HEK293 (cell line): ENCODE data around the gene ANKRD37.

Experiments used
- CTCF ChIA-PET: fragments of 350-600 bp; formaldehyde crosslinking; extraction: SDS; loops from one replicate; lab custom pipeline; 2021; ENCODE audit warnings: antibody characterized with exemption; lab: Yijun Ruan, JAX
- POLR2A ChIA-PET: fragments of 300-600 bp; formaldehyde crosslinking; extraction: SDS; loops from one replicate; lab custom pipeline; 2020; ENCODE audit warnings: antibody characterized with exemption, inconsistent platforms; lab: Yijun Ruan, JAX
- H3K27ac ChIP-seq: fragments of 200-500 bp; sonication (Bioruptor generic); 2 replicates; pipeline ENCODE4 v1.5.1; 2014; ENCODE audit warnings: low read depth, low read length, control low read depth, inconsistent platforms; ENCODE audit errors: extremely low read depth
- H3K36me3 ChIP-seq, 2 experiments: fragments of 200-500 bp in 1 of 2; sonication (Bioruptor generic) in 1 of 2; 1 replicate in 1 of 2; 2 replicates in 1 of 2; pipeline ENCODE4 v1.5.1; 2014 to 2017; ENCODE audit warnings: inconsistent platforms in 2 of 2, low read length in 2 of 2; ENCODE audit not compliant: control insufficient read depth in 2 of 2, insufficient read depth in 1 of 2
- H3K4me1 ChIP-seq: fragments of 200-500 bp; sonication (Bioruptor generic); 2 replicates; pipeline ENCODE4 v1.5.1; 2014; ENCODE audit warnings: mild to moderate bottlenecking, low read length, inconsistent platforms; ENCODE audit not compliant: control insufficient read depth, insufficient read depth
- H3K4me3 ChIP-seq: 2 replicates; pipeline ENCODE4 v1.5.1; 2011; ENCODE audit warnings: low read depth, mild to moderate bottlenecking, control low read depth, low read length, moderate library complexity
- H3K9me3 ChIP-seq: fragments of 200-500 bp; sonication (Bioruptor generic); 2 replicates; pipeline ENCODE4 v1.5.1; 2014; ENCODE audit warnings: low read depth, low read length, inconsistent platforms; ENCODE audit not compliant: control insufficient read depth, insufficient read depth
- GLI4 ChIP-seq: fragments of 450-650 bp; formaldehyde crosslinking; IDR thresholded peaks from 2 replicates; pipeline ENCODE4 v1.5.1; 2016; ENCODE audit warnings: missing biosample characterization, missing genetic modification characterization
- OVOL3 ChIP-seq: fragments of 450-650 bp; formaldehyde crosslinking; IDR thresholded peaks from 2 replicates; pipeline ENCODE4 v1.5.1; 2016; ENCODE audit warnings: missing biosample characterization, missing genetic modification characterization
- RBAK ChIP-seq: fragments of 450-650 bp; formaldehyde crosslinking; IDR thresholded peaks from 2 replicates; pipeline ENCODE4 v1.5.1; 2016; ENCODE audit warnings: missing biosample characterization, missing genetic modification characterization
- ZBTB1 ChIP-seq: fragments of 450-650 bp; formaldehyde crosslinking; IDR thresholded peaks from 2 replicates; pipeline ENCODE4 v1.5.1; 2016; ENCODE audit warnings: missing biosample characterization, missing genetic modification characterization
- ZFP69B ChIP-seq: fragments of 450-650 bp; formaldehyde crosslinking; IDR thresholded peaks from 2 replicates; pipeline ENCODE4 v1.5.1; 2016; ENCODE audit warnings: missing biosample characterization, missing genetic modification characterization
- ZNF132 ChIP-seq: fragments of 450-650 bp; formaldehyde crosslinking; IDR thresholded peaks from 2 replicates; pipeline ENCODE4 v1.5.1; 2017; ENCODE audit warnings: missing biosample characterization, missing genetic modification characterization, borderline replicate concordance
- ZNF302 ChIP-seq: fragments of 450-650 bp; formaldehyde crosslinking; IDR thresholded peaks from 2 replicates; pipeline ENCODE4 v1.5.1; 2016; ENCODE audit warnings: missing biosample characterization, missing genetic modification characterization, low read depth
- ZNF354C ChIP-seq: fragments of 450-650 bp; formaldehyde crosslinking; IDR thresholded peaks from 2 replicates; pipeline ENCODE4 v1.5.1; 2016; ENCODE audit warnings: missing biosample characterization, missing genetic modification characterization, low read depth, borderline replicate concordance
- ZNF791 ChIP-seq: fragments of 450-650 bp; formaldehyde crosslinking; IDR thresholded peaks from 2 replicates; pipeline ENCODE4 v1.5.1; 2016; ENCODE audit warnings: missing biosample characterization, missing genetic modification characterization
- TF ChIP-seq, protein P1 (sequence below): fragments of 450-650 bp; formaldehyde crosslinking; IDR thresholded peaks from 2 replicates; pipeline ENCODE4; 2016; ENCODE audit warnings: missing biosample characterization, missing genetic modification characterization
- TF ChIP-seq, protein P2 (sequence below): fragments of 450-650 bp; formaldehyde crosslinking; IDR thresholded peaks from 2 replicates; pipeline ENCODE4 v1.5.1; 2016; ENCODE audit warnings: missing biosample characterization, missing genetic modification characterization, borderline replicate concordance
- TF ChIP-seq, protein P3 (sequence below): fragments of 450-650 bp; formaldehyde crosslinking; IDR thresholded peaks from 2 replicates; pipeline ENCODE4 v1.5.1; 2017; ENCODE audit warnings: missing biosample characterization, mild to moderate bottlenecking, missing genetic modification characterization, moderate library complexity
- TF ChIP-seq, protein P4 (sequence below): fragments of 450-650 bp; formaldehyde crosslinking; IDR thresholded peaks from 2 replicates; pipeline ENCODE4 v1.5.1; 2017; ENCODE audit warnings: missing biosample characterization, missing genetic modification characterization
- TF ChIP-seq, protein P5 (sequence below): fragments of 450-650 bp; formaldehyde crosslinking; IDR thresholded peaks from 2 replicates; pipeline ENCODE4 v1.5.1; 2016; ENCODE audit warnings: missing biosample characterization, missing genetic modification characterization
- TF ChIP-seq, protein P6 (sequence below): fragments of 450-650 bp; formaldehyde crosslinking; IDR thresholded peaks from 2 replicates; pipeline ENCODE4 v1.5.1; 2017; ENCODE audit warnings: missing biosample characterization, missing genetic modification characterization

The ANKRD37 gene

DNA sequence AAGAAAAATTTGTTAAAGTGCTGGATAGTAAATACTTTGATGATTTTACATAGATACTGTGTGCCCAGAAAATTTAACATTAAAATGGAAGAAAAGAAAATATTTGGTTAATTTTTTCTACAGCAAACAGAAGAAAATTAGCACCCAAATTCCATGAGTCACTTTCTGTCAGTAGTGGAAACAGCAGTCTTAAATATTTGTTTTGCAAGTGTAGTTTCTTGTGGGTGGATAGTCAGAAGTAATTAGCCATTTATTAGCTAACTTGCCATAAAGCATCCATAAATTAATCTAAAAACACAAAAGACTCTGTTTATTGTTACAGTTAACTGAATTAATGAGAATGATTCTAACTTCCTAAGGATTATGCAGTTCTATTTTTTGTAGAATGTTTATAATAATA lies 38.8 kb downstream of the ANKRD37 start:
- H3K9me3 ChIP-seq = no peaks in the 10 kb centered on the region
- H3K36me3 ChIP-seq = no peaks in the 10 kb centered on the region
- CTCF ChIA-PET = interaction anchor here (0.6 kb wide), 1 partner anchor 14 kb away, joined by 4 read pairs; no protein-coding TSS in a partner anchor
- no peak overlapping the region for H3K4me3 ChIP-seq
- POLR2A ChIA-PET = no interaction called here
- no peaks in the 10 kb centered on the region for H3K4me1 ChIP-seq
- H3K27ac ChIP-seq = no peak overlapping the region
- TF ChIP-seq, protein P1, sequence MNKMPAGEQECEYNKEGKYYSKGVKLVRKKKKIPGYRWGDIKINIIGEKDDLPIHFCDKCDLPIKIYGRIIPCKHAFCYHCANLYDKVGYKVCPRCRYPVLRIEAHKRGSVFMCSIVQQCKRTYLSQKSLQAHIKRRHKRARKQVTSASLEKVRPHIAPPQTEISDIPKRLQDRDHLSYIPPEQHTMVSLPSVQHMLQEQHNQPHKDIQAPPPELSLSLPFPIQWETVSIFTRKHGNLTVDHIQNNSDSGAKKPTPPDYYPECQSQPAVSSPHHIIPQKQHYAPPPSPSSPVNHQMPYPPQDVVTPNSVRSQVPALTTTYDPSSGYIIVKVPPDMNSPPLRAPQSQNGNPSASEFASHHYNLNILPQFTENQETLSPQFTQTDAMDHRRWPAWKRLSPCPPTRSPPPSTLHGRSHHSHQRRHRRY = no peak
- TF ChIP-seq ZFP69B (tag by site-specific recombination) (no peak), RBAK (tag by site-specific recombination) (no peak), ZNF354C (tag by site-specific recombination) (no peak), OVOL3 (tag by site-specific recombination) (no peak)
- TF ChIP-seq, protein P2, sequence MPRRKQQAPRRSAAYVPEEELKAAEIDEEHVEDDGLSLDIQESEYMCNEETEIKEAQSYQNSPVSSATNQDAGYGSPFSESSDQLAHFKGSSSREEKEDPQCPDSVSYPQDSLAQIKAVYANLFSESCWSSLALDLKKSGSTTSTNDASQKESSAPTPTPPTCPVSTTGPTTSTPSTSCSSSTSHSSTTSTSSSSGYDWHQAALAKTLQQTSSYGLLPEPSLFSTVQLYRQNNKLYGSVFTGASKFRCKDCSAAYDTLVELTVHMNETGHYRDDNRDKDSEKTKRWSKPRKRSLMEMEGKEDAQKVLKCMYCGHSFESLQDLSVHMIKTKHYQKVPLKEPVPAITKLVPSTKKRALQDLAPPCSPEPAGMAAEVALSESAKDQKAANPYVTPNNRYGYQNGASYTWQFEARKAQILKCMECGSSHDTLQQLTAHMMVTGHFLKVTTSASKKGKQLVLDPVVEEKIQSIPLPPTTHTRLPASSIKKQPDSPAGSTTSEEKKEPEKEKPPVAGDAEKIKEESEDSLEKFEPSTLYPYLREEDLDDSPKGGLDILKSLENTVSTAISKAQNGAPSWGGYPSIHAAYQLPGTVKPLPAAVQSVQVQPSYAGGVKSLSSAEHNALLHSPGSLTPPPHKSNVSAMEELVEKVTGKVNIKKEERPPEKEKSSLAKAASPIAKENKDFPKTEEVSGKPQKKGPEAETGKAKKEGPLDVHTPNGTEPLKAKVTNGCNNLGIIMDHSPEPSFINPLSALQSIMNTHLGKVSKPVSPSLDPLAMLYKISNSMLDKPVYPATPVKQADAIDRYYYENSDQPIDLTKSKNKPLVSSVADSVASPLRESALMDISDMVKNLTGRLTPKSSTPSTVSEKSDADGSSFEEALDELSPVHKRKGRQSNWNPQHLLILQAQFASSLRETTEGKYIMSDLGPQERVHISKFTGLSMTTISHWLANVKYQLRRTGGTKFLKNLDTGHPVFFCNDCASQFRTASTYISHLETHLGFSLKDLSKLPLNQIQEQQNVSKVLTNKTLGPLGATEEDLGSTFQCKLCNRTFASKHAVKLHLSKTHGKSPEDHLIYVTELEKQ = no peak
- TF ChIP-seq, protein P3, sequence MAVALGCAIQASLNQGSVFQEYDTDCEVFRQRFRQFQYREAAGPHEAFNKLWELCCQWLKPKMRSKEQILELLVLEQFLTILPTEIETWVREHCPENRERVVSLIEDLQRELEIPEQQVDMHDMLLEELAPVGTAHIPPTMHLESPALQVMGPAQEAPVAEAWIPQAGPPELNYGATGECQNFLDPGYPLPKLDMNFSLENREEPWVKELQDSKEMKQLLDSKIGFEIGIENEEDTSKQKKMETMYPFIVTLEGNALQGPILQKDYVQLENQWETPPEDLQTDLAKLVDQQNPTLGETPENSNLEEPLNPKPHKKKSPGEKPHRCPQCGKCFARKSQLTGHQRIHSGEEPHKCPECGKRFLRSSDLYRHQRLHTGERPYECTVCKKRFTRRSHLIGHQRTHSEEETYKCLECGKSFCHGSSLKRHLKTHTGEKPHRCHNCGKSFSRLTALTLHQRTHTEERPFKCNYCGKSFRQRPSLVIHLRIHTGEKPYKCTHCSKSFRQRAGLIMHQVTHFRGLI (tag by site-specific recombination) = no peak
- TF ChIP-seq, protein P4, sequence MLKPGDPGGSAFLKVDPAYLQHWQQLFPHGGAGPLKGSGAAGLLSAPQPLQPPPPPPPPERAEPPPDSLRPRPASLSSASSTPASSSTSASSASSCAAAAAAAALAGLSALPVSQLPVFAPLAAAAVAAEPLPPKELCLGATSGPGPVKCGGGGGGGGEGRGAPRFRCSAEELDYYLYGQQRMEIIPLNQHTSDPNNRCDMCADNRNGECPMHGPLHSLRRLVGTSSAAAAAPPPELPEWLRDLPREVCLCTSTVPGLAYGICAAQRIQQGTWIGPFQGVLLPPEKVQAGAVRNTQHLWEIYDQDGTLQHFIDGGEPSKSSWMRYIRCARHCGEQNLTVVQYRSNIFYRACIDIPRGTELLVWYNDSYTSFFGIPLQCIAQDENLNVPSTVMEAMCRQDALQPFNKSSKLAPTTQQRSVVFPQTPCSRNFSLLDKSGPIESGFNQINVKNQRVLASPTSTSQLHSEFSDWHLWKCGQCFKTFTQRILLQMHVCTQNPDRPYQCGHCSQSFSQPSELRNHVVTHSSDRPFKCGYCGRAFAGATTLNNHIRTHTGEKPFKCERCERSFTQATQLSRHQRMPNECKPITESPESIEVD = 0 out of 2 replicates have a peak, but pooled peaks have one; percentile 7
- TF ChIP-seq, protein P5, sequence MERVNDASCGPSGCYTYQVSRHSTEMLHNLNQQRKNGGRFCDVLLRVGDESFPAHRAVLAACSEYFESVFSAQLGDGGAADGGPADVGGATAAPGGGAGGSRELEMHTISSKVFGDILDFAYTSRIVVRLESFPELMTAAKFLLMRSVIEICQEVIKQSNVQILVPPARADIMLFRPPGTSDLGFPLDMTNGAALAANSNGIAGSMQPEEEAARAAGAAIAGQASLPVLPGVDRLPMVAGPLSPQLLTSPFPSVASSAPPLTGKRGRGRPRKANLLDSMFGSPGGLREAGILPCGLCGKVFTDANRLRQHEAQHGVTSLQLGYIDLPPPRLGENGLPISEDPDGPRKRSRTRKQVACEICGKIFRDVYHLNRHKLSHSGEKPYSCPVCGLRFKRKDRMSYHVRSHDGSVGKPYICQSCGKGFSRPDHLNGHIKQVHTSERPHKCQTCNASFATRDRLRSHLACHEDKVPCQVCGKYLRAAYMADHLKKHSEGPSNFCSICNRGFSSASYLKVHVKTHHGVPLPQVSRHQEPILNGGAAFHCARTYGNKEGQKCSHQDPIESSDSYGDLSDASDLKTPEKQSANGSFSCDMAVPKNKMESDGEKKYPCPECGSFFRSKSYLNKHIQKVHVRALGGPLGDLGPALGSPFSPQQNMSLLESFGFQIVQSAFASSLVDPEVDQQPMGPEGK (tag by site-specific recombination) = no peak

DNA sequence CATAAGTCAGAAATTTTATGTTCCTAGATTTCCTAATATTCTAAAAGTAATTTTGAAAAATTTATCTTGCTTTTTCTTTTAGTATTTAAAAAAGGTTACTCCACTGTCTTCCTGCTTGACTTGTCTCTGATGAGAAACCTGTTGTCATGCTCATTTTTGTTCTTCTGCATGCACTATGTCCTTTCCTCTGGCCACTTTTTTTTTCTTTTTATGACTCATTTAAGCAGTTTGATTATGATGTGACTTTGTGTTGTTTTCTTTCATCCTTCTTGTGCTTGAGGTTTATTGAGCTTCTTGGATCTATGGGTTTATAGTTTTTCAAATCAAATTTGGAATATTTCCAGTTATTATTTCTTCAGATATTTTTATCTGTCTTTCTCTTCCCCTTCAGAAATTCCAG lies 41.2 kb downstream of the ANKRD37 start:
- no peak overlapping the region for H3K27ac ChIP-seq
- ChIA-PET POLR2A (no interaction called here), CTCF (no interaction called here)
- H3K9me3 ChIP-seq = no peaks in the 10 kb centered on the region
- no peaks in the 10 kb centered on the region for H3K36me3 ChIP-seq
- no peak overlapping the region for H3K4me3 ChIP-seq
- H3K4me1 ChIP-seq = no peaks in the 10 kb centered on the region
- TF ChIP-seq ZNF302 (tag by site-specific recombination) (no peak), ZNF132 (tag by site-specific recombination) (no peak), GLI4 (tag by site-specific recombination) (no peak), ZBTB1 (tag by site-specific recombination) (no peak), ZNF791 (tag by site-specific recombination) (no peak)
- TF ChIP-seq, protein P6, sequence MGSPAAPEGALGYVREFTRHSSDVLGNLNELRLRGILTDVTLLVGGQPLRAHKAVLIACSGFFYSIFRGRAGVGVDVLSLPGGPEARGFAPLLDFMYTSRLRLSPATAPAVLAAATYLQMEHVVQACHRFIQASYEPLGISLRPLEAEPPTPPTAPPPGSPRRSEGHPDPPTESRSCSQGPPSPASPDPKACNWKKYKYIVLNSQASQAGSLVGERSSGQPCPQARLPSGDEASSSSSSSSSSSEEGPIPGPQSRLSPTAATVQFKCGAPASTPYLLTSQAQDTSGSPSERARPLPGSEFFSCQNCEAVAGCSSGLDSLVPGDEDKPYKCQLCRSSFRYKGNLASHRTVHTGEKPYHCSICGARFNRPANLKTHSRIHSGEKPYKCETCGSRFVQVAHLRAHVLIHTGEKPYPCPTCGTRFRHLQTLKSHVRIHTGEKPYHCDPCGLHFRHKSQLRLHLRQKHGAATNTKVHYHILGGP = no peak
